Right kidney (tissue), 1 donor: Measurements from ENCODE around the gene TSC22D2.
"Not testable (repeated sequence)": the region's sequence is repeated elsewhere in the genome, so short reads cannot be mapped to it uniquely, and the experiment has no call there.

Experiments used
- DNase-seq: peaks from one replicate; pipeline ENCODE4 v3.0.0-alpha.2; 2016

Gene TSC22D2

GRCh38 chr3:150447631-150448465, 39.8 kb downstream of the TSC22D2 start:
- DNase-seq = no peak

- DNase-seq = no peak
These were observed 41.1 kb downstream of the TSC22D2 start for GRCh38 chr3:150449169-150449721.

- DNase-seq = no peak
These were observed 42.8 kb downstream of the TSC22D2 start for GRCh38 chr3:150450916-150451315.

GRCh38 chr3:150451329-150452048, 43.4 kb downstream of the TSC22D2 start:
- DNase-seq = no peak

- DNase-seq = no peak
These were observed 45.3 kb downstream of the TSC22D2 start for GRCh38 chr3:150453353-150453752.

- no peak for DNase-seq
These were observed 46.0 kb downstream of the TSC22D2 start for GRCh38 chr3:150454085-150454484.

GRCh38 chr3:150454622-150455021, 46.5 kb downstream of the TSC22D2 start:
- DNase-seq = no peak

- DNase-seq = no peak
These were observed 47.2 kb downstream of the TSC22D2 start for GRCh38 chr3:150455341-150455740.

GRCh38 chr3:150458001-150458400, 49.9 kb downstream of the TSC22D2 start:
- no peak for DNase-seq

GRCh38 chr3:150460484-150460883, 52.4 kb downstream of the TSC22D2 start:
- DNase-seq = no peak

GRCh38 chr3:150461399-150461798, 53.3 kb downstream of the TSC22D2 start:
- DNase-seq = no peak

GRCh38 chr3:150462108-150462507, 54.0 kb downstream of the TSC22D2 start:
- no peak for DNase-seq

- DNase-seq = no peak
These were observed 56.6 kb downstream of the TSC22D2 start for GRCh38 chr3:150464684-150465083.

GRCh38 chr3:150467381-150467780, 59.3 kb downstream of the TSC22D2 start:
- DNase-seq = no peak

- no peak for DNase-seq
These were observed 61.2 kb downstream of the TSC22D2 start for GRCh38 chr3:150469031-150469930.

- no peak for DNase-seq
These were observed 62.0 kb downstream of the TSC22D2 start for GRCh38 chr3:150469931-150470740.

- DNase-seq = no peak
These were observed 64.3 kb downstream of the TSC22D2 start for GRCh38 chr3:150472421-150472820.

- not testable (repeated sequence) for DNase-seq
These were observed 65.1 kb downstream of the TSC22D2 start for GRCh38 chr3:150473161-150473560.

GRCh38 chr3:150479370-150479769, 71.3 kb downstream of the TSC22D2 start:
- no peak for DNase-seq

- no peak for DNase-seq
These were observed 72.8 kb downstream of the TSC22D2 start for GRCh38 chr3:150480877-150481276.

GRCh38 chr3:150483226-150483625, 75.1 kb downstream of the TSC22D2 start:
- DNase-seq = no peak
